Measurements from ENCODE around the gene SF3B4.

SF3B4 gene

GRCh38 chr1:149929856-149930255, 2.3 kb upstream of the SF3B4 start:
- H3K9me3 ChIP-seq (ENCODE audit: low read length) = no peaks in the 10 kb centered on the region
- peaks cover 8% of the 10 kb centered on the region for H3K79me2 ChIP-seq (ENCODE audit: insufficient read depth, low read length)
- no peaks in the 10 kb centered on the region for H3F3A ChIP-seq (ENCODE audit: insufficient read depth, low read length)
- no peaks in the 10 kb centered on the region for H3K9me2 ChIP-seq (ENCODE audit: low read depth, low read length)
- no peak overlapping the region for H3K9ac ChIP-seq (ENCODE audit: low read length)
- H3K27me3 ChIP-seq (ENCODE audit: insufficient read depth, low read length) = no peaks in the 10 kb centered on the region; the same call in 1 of the 2 replicates
- no peak overlapping the region for H3K27ac ChIP-seq (ENCODE audit: low read depth, low read length, poor library complexity, severe bottlenecking)
- H4K20me1 ChIP-seq (ENCODE audit: insufficient read depth, low read length) = no peaks in the 10 kb centered on the region
- H3K4me2 ChIP-seq (ENCODE audit: low read length) = no peak overlapping the region
- peaks cover 21% of the 10 kb centered on the region for H3K36me3 ChIP-seq (ENCODE audit: insufficient read depth, low read length)
- no peak for TF ChIP-seq EZH2 (IDR thresholded peaks at IDR 0.05; ENCODE audit: borderline replicate concordance, low read length)
- TF ChIP-seq CTCF (IDR thresholded peaks at IDR 0.05; ENCODE audit: low read length) = no peak
- no peak overlapping the region for H3K4me3 ChIP-seq (ENCODE audit: low read depth, low read length, poor library complexity, severe bottlenecking)
- H3K4me1 ChIP-seq (ENCODE audit: insufficient read depth, low read length, severe bottlenecking) = peaks cover 23% of the 10 kb centered on the region
- H2AFZ ChIP-seq (ENCODE audit: low read length) = no peak overlapping the region

- Histone ChIP-seq H3K4me2 (ENCODE audit: low read length) (peak overlapping the region; percentile 81), H3K4me3 (ENCODE audit: low read depth, low read length, poor library complexity, severe bottlenecking) (peak overlapping the region; percentile 89), H3K79me2 (ENCODE audit: insufficient read depth, low read length) (peaks cover 8% of the 10 kb centered on the region), H3K9me2 (ENCODE audit: low read depth, low read length) (no peaks in the 10 kb centered on the region), H3K27ac (ENCODE audit: low read depth, low read length, poor library complexity, severe bottlenecking) (peak overlapping the region; percentile 83), H3K9me3 (ENCODE audit: low read length) (no peaks in the 10 kb centered on the region), H3K27me3 (ENCODE audit: insufficient read depth, low read length) (no peaks in the 10 kb centered on the region), H3F3A (ENCODE audit: insufficient read depth, low read length) (no peaks in the 10 kb centered on the region), H3K9ac (ENCODE audit: low read length) (peak overlapping the region; percentile 86), H3K36me3 (ENCODE audit: insufficient read depth, low read length) (peaks cover 36% of the 10 kb centered on the region), H3K4me1 (ENCODE audit: insufficient read depth, low read length, severe bottlenecking) (peaks cover 23% of the 10 kb centered on the region), H4K20me1 (ENCODE audit: insufficient read depth, low read length) (no peaks in the 10 kb centered on the region), H2AFZ (ENCODE audit: low read length) (no peak overlapping the region)
- TF ChIP-seq CTCF (IDR thresholded peaks at IDR 0.05; ENCODE audit: low read length) (no peak), EZH2 (IDR thresholded peaks at IDR 0.05; ENCODE audit: borderline replicate concordance, low read length) (no peak)
Observed at GRCh38 chr1:149928401-149928724, 760 bp upstream of the SF3B4 start.

- H3K27ac ChIP-seq (ENCODE audit: low read depth, low read length, poor library complexity, severe bottlenecking) = peak overlapping the region; percentile 83
- peaks cover 8% of the 10 kb centered on the region for H3K79me2 ChIP-seq (ENCODE audit: insufficient read depth, low read length)
- no peaks in the 10 kb centered on the region for H3K9me2 ChIP-seq (ENCODE audit: low read depth, low read length)
- H3K4me3 ChIP-seq (ENCODE audit: low read depth, low read length, poor library complexity, severe bottlenecking) = peak overlapping the region; percentile 89
- peaks cover 47% of the 10 kb centered on the region for H3K36me3 ChIP-seq (ENCODE audit: insufficient read depth, low read length)
- TF ChIP-seq CTCF (IDR thresholded peaks at IDR 0.05; ENCODE audit: low read length) (no peak), EZH2 (IDR thresholded peaks at IDR 0.05; ENCODE audit: borderline replicate concordance, low read length) (no peak)
- no peaks in the 10 kb centered on the region for H3K9me3 ChIP-seq (ENCODE audit: low read length)
- H3K4me2 ChIP-seq (ENCODE audit: low read length) = peak overlapping the region; percentile 81
- no peaks in the 10 kb centered on the region for H4K20me1 ChIP-seq (ENCODE audit: insufficient read depth, low read length)
- peaks cover 23% of the 10 kb centered on the region for H3K4me1 ChIP-seq (ENCODE audit: insufficient read depth, low read length, severe bottlenecking)
- H3K9ac ChIP-seq (ENCODE audit: low read length) = peak overlapping the region; percentile 86
- H3F3A ChIP-seq (ENCODE audit: insufficient read depth, low read length) = no peaks in the 10 kb centered on the region
- H3K27me3 ChIP-seq (ENCODE audit: insufficient read depth, low read length) = no peaks in the 10 kb centered on the region
- no peak overlapping the region for H2AFZ ChIP-seq (ENCODE audit: low read length)
Observed at GRCh38 chr1:149927056-149927562, 494 bp downstream of the SF3B4 start.

Measured in OCI-LY1 (cell line).